Common myeloid progenitor, CD34-positive (primary cell): ENCODE results near the gene ACO1.

Source experiments
- CTCF ChIA-PET: fragments of 350-600 bp; sonication (Branson Sonifier 250); formaldehyde crosslinking; loops from one replicate; lab custom pipeline; 2021; ENCODE audit warnings: antibody characterized with exemption; lab: Charles Lee
- POLR2A ChIA-PET: fragments of 350-600 bp; sonication (Branson Sonifier 250); formaldehyde crosslinking; loops from one replicate; lab custom pipeline; 2021; ENCODE audit warnings: antibody characterized with exemption; lab: Charles Lee
- DNase-seq, 3 donors: peaks; one replicate each; pipeline versions ENCODE4 v3.0.0 to v3.0.0-alpha.2; 2013
- H3K27ac ChIP-seq, 2 experiments: 1 replicate in 1 of 2; 2 replicates in 1 of 2; pipeline ENCODE4 v1.7.0; 2013; ENCODE audit warnings: inconsistent platforms in 2 of 2, low read length in 2 of 2, mild to moderate bottlenecking in 2 of 2, low read depth in 1 of 2, moderate library complexity in 1 of 2; ENCODE audit not compliant: severe bottlenecking in 2 of 2, insufficient read depth in 1 of 2, poor library complexity in 1 of 2
- H3K27me3 ChIP-seq, 5 experiments: replicated peaks in 2 of 5; 1 replicate in 3 of 5; 2 replicates in 2 of 5; pipeline versions ENCODE4 v1.6.1 to v1.7.0; 2013; ENCODE audit warnings: low read length in 4 of 5, mild to moderate bottlenecking in 2 of 5, moderate library complexity in 2 of 5, inconsistent platforms in 1 of 5; ENCODE audit not compliant: insufficient read depth in 5 of 5, control insufficient read depth in 4 of 5
- H3K36me3 ChIP-seq, 4 experiments: 1 replicate in 2 of 4; 2 replicates in 2 of 4; pipeline versions ENCODE4 v1.6.1 to v1.7.0; 2013; ENCODE audit warnings: low read length in 3 of 4, control low read depth in 1 of 4, mild to moderate bottlenecking in 1 of 4; ENCODE audit not compliant: control insufficient read depth in 4 of 4, insufficient read depth in 4 of 4
- H3K4me1 ChIP-seq, 4 experiments: 1 replicate in 3 of 4; 2 replicates in 1 of 4; pipeline versions ENCODE4 v1.6.1 to v1.7.1; 2013; ENCODE audit warnings: low read length in 3 of 4, mild to moderate bottlenecking in 3 of 4, control low read depth in 1 of 4, inconsistent platforms in 1 of 4, moderate library complexity in 1 of 4; ENCODE audit not compliant: control insufficient read depth in 4 of 4, insufficient read depth in 4 of 4; ENCODE audit errors: control extremely low read depth in 1 of 4
- H3K4me3 ChIP-seq, 7 experiments: 1 replicate in 4 of 7; 2 replicates in 3 of 7; pipeline versions ENCODE4 v1.5.1 to v1.7.0; 2013; ENCODE audit warnings: mild to moderate bottlenecking in 7 of 7, low read length in 6 of 7, moderate library complexity in 6 of 7, inconsistent platforms in 2 of 7, low read depth in 2 of 7, control low read depth in 1 of 7; ENCODE audit not compliant: insufficient read depth in 4 of 7, control insufficient read depth in 1 of 7; ENCODE audit errors: extremely low read depth in 1 of 7
- H3K9me3 ChIP-seq, 5 experiments: 1 replicate in 4 of 5; 2 replicates in 1 of 5; pipeline versions ENCODE4 v1.6.1 to v1.7.1; 2013; ENCODE audit warnings: low read length in 4 of 5, mild to moderate bottlenecking in 2 of 5, inconsistent platforms in 1 of 5, low read depth in 1 of 5, moderate library complexity in 1 of 5; ENCODE audit not compliant: control insufficient read depth in 4 of 5, insufficient read depth in 2 of 5; ENCODE audit errors: control extremely low read depth in 1 of 5
- WGBS: methylation state at CpG from one replicate; pipeline ENCODE4 v1.1.5; 2013; ENCODE audit not compliant: insufficient coverage; 5-methylcytosine and 5-hydroxymethylcytosine counted together

ACO1 gene

GRCh38 chr9:32412440-32412839 lies 28.0 kb downstream of the ACO1 start:
- POLR2A ChIA-PET: interaction anchor here (0.6 kb wide), 1 partner anchor 61 kb away, joined by 3 read pairs; no protein-coding TSS in a partner anchor
- no peaks in the 10 kb centered on the region for H3K4me1 ChIP-seq
- H3K4me3 ChIP-seq: no peak overlapping the region
- CTCF ChIA-PET: interaction anchor here (2.8 kb wide), 1 partner anchor 34 kb away, joined by 13 read pairs; no protein-coding TSS in a partner anchor
- H3K27ac ChIP-seq: no peak overlapping the region
- H3K36me3 ChIP-seq: peaks cover 9 to 27% (median 13%) of the 10 kb centered on the region in 4 experiments
- WGBS: 100% methylated on average over 2 of the region's 3 CpGs
- DNase-seq: no peak
- no peaks in the 10 kb centered on the region for H3K9me3 ChIP-seq
- H3K27me3 ChIP-seq: no peaks in the 10 kb centered on the region

DNA sequence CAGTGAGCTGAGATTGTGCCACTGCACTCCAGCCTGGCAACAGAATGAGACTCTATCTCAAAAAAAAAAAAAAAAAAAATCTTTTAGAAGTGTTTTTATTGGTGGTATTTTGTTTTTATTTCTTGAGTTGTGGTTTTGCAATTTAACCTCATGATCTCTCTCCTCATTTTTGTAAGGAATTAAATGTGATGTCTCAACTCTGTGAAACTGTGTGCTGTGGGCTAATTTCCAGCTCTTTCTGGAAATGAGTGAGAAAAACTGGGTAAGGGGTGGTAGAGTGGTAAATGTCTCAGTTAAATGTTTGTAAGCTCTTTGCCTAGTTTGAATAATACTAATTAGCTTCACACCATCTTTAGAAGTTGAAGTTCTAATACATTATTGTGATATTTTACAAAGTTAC lies 29.0 kb downstream of the ACO1 start:
- H3K4me1 ChIP-seq: no peaks in the 10 kb centered on the region
- H3K4me3 ChIP-seq: no peak overlapping the region
- ChIA-PET CTCF (interaction anchor here (1.2 to 2.8 kb wide), 2 partner anchors 9 to 35 kb away, joined by 4 to 13 read pairs; no protein-coding TSS in a partner anchor), POLR2A (no interaction called here)
- no peaks in the 10 kb centered on the region for H3K9me3 ChIP-seq
- H3K27ac ChIP-seq: no peak overlapping the region
- H3K27me3 ChIP-seq: no peaks in the 10 kb centered on the region
- peaks cover 6 to 20% (median 9%) of the 10 kb centered on the region in 4 experiments for H3K36me3 ChIP-seq
- no peak for DNase-seq

DNA sequence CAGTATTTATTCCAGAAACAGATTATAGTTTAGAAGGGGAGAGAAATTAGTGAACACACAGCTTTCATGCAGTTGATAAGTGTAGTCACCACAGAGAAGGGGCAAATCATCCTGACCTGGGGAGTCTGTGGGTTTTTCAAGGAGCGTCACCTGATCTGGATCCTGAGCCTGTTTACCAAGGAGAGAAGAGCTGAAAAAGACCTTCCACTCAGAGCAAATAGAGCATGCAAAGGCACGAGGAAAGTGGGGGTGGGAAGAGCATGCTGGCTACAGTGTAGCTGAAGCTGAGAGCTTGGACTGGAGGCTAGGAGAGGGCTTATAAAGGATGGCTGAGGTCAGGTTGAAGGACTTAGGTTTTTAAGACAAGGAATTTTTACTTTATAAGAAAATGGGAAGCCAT lies 30.4 kb downstream of the ACO1 start:
- Histone ChIP-seq H3K4me1 (no peaks in the 10 kb centered on the region), H3K9me3 (no peaks in the 10 kb centered on the region), H3K27ac (no peak overlapping the region), H3K4me3 (no peak overlapping the region), H3K36me3 (peaks cover under 1 to 16% (median 11%) of the 10 kb centered on the region in 4 experiments), H3K27me3 (no peaks in the 10 kb centered on the region)
- 100% methylated on average over 1 of the region's 2 CpGs for WGBS
- ChIA-PET POLR2A (no interaction called here), CTCF (interaction anchor here (1.3 kb wide), 1 partner anchor 11 kb away, joined by 4 read pairs; no protein-coding TSS in a partner anchor)
- no peak for DNase-seq

GRCh38 chr9:32419921-32420320 lies 35.5 kb downstream of the ACO1 start:
- ChIA-PET POLR2A (no interaction called here), CTCF (interaction anchor here (3.2 kb wide), 1 partner anchor 12 kb away, joined by 12 read pairs; no protein-coding TSS in a partner anchor)
- Histone ChIP-seq H3K4me3 (no peak overlapping the region), H3K9me3 (no peaks in the 10 kb centered on the region), H3K27me3 (no peaks in the 10 kb centered on the region), H3K36me3 (peaks cover 10 to 38% (median 22%) of the 10 kb centered on the region in 4 experiments), H3K27ac (no peak overlapping the region), H3K4me1 (no peaks in the 10 kb centered on the region)
- no peak for DNase-seq
- no CpG with 5 or more reads among the region's 2 CpGs for WGBS

DNA sequence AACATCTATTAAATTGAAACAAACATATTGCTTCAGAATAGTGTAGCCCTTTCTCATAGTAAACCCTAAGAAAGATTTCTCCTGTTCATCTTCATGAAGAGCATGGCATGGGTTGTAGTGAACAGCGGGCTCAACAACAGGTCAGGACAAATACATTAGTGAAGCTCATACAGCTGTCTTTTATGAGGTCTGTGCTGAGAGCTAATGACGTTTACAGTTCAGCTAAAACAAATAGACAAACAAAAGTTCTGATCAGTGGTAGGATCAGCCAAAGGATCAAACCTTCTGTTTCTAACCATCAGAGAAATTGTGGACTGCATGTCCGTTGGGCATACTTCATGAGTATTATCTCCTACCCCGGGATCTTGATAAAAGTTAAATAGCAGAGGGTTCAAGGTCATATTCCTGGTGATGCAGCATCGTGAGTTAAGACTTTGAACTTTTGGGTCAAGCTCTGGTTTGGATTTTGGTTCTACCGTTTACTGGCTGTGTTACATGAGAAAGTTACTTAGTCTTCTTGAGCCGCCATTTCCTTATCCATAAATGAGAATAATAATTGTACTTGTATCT lies 37.9 kb downstream of the ACO1 start:
- H3K36me3 ChIP-seq: peaks cover 19 to 43% (median 32%) of the 10 kb centered on the region in 4 experiments
- H3K9me3 ChIP-seq: no peaks in the 10 kb centered on the region
- no peak overlapping the region for H3K4me3 ChIP-seq
- POLR2A ChIA-PET: no interaction called here
- no peak overlapping the region for H3K27ac ChIP-seq
- no peak for DNase-seq
- WGBS: 97% methylated on average over 5 of the region's 7 CpGs
- peaks cover 0 to 12% (median under 1%) of the 10 kb centered on the region in 4 experiments for H3K4me1 ChIP-seq
- CTCF ChIA-PET: interaction anchor here (1.1 to 1.2 kb wide), 2 partner anchors 8 to 10 kb away, joined by 3 to 4 read pairs; no protein-coding TSS in a partner anchor
- no peaks in the 10 kb centered on the region for H3K27me3 ChIP-seq

DNA sequence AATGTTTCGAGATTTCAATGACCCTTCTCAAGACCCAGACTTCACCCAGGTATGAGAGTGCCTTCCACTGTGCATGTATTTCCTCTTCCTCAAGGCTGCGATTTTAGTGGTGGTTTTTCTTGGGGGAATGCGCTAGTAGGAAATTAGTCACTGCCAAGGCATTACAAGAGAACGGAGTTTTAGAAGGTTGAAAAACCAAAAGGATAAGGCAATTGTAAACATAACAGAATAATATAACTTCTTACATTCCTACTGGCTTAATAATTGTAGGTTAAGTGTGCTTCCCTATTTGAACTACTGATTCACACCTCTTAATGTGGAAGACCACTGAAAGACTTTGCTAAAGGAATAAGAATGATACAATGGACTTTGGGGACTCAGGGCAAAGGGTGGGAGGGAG lies 38.9 kb downstream of the ACO1 start:
- H3K27me3 ChIP-seq: no peaks in the 10 kb centered on the region
- H3K4me1 ChIP-seq: peaks cover 0 to 12% (median under 1%) of the 10 kb centered on the region in 4 experiments
- ChIA-PET POLR2A (no interaction called here), CTCF (interaction anchor here (1.1 to 14.4 kb wide), 2 partner anchors 9 to 46 kb away, joined by 4 to 153 read pairs; no protein-coding TSS in a partner anchor)
- H3K9me3 ChIP-seq: no peaks in the 10 kb centered on the region
- no peak overlapping the region for H3K4me3 ChIP-seq
- WGBS: no CpG with 5 or more reads among the region's 4 CpGs
- H3K27ac ChIP-seq: no peak overlapping the region
- peaks cover 19 to 43% (median 32%) of the 10 kb centered on the region in 4 experiments for H3K36me3 ChIP-seq
- no peak for DNase-seq

GRCh38 chr9:32424616-32425015 lies 40.2 kb downstream of the ACO1 start:
- WGBS: 98% methylated on average over 5 of the region's 6 CpGs

More at GRCh38 chr9:32424616-32425015, 40.2 kb downstream of the ACO1 start:
- POLR2A ChIA-PET: no interaction called here
- Histone ChIP-seq H3K27ac (no peak overlapping the region), H3K4me3 (no peak overlapping the region), H3K36me3 (peaks cover 16 to 39% (median 30%) of the 10 kb centered on the region in 4 experiments), H3K9me3 (no peaks in the 10 kb centered on the region), H3K4me1 (peaks cover 0 to 12% (median under 1%) of the 10 kb centered on the region in 4 experiments), H3K27me3 (no peaks in the 10 kb centered on the region)
- CTCF ChIA-PET: interaction anchor here (1.0 to 14.4 kb wide), 4 partner anchors 38 to 47 kb away, joined by 3 to 153 read pairs (median 4); partner anchors contain the start of gene ACO1
- DNase-seq: no peak
